ENCODE measurements around the gene KRTAP4-6.
"Not testable (repeated sequence)": the region's sequence is repeated elsewhere in the genome, so short reads cannot be mapped to it uniquely, and the experiment has no call there.

The KRTAP4-6 gene

DNA sequence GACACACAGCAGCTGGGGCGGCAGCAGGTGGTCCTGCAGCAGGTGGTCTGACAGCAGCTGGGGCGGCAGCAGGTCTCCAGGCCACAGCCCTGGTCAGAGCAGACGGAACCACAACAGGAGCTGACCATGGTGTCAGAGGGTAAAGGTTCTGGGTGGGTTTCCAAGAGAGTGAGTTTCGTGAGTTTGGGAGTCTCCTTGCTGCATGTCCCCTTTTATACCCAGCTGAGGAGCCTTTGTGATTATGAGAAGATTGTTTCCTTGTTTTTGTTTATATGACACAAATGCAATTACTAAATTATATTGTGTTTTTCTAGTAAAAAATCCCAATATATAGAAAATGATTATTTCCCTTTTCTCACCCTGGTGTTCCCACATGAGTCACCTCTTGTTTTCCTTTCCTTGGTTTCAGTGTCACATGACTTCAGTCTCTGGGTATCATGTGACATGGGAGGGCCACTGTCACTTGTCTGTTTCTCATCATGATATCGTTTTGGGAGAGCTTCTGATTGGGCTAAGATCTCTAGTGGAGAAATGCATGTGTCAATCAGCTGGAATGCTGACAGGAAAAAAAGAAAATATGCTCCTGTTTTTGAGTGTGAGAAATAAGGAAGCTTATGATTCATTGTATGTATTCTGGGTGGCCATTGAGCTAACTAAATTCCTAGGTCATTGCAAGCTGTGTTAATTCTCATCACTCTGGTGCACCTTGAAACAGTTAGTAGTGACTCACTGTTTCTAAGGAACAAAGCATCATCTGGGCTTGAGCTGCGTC, at the start of gene KRTAP4-6:
Gene KRTAP4-6 (minus strand): TSS at position 185 of the 772 bp plus-strand sequence. CDS start 57 bp downstream, at position 128.
- TF ChIP-seq, protein P1, sequence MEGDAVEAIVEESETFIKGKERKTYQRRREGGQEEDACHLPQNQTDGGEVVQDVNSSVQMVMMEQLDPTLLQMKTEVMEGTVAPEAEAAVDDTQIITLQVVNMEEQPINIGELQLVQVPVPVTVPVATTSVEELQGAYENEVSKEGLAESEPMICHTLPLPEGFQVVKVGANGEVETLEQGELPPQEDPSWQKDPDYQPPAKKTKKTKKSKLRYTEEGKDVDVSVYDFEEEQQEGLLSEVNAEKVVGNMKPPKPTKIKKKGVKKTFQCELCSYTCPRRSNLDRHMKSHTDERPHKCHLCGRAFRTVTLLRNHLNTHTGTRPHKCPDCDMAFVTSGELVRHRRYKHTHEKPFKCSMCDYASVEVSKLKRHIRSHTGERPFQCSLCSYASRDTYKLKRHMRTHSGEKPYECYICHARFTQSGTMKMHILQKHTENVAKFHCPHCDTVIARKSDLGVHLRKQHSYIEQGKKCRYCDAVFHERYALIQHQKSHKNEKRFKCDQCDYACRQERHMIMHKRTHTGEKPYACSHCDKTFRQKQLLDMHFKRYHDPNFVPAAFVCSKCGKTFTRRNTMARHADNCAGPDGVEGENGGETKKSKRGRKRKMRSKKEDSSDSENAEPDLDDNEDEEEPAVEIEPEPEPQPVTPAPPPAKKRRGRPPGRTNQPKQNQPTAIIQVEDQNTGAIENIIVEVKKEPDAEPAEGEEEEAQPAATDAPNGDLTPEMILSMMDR (IDR thresholded peaks at IDR 0.05; ENCODE audit: low read depth, low read length): no peak
- peak in 1 of 2 donors; percentile 70 for DNase-seq (ENCODE audit: low read depth in 2 of 2)
- H3K4me3 ChIP-seq (replicated peaks in 1 of 2; ENCODE audit: low read depth in 2 of 2, low read length in 2 of 2): no peak within 1 kb of the TSS

DNA sequence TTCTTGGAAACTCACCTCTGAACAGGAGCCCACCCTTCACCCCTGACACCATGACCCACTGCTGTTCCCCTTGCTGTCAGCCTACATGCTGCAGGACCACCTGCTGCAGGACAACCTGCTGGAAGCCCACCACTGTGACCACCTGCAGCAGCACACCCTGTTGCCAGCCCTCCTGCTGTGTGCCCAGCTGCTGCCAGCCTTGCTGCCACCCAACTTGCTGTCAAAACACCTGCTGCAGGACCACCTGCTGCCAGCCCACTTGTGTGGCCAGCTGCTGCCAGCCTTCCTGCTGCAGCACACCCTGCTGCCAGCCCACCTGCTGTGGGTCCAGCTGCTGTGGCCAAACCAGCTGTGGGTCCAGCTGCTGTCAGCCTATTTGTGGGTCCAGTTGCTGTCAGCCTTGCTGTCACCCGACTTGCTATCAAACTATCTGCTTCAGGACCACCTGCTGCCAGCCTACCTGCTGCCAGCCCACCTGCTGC, 49.5 kb upstream of the KRTAP4-6 start, which contains the start of gene KRTAP9-1:
Gene KRTAP9-1 (plus strand): TSS at position 51 of the 482 bp plus-strand sequence. CDS start 0 bp downstream, at position 51.
- not testable (repeated sequence) for DNase-seq (ENCODE audit: low read depth in 2 of 2); H3K4me3 ChIP-seq (replicated peaks in 1 of 2; ENCODE audit: low read depth in 2 of 2, low read length in 2 of 2)

DNA sequence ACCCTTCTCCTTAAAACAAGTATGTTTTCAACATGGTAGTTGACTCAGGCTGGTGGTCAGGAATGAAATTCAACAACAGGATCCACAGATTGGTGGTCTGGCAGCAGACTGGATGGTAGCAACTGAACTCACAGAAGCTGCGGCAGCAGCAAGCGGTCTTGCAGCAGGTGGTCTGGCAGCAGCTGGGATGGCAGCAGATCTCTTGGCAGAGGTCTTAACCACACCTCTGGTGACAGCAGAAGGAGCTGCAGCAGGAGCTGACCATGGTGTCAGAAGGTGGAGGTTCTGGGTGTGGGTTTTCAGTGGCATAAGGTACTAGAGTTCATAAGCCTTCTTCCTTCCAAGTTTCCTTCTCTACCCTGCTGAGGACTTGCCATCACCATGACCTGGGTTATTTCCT, 46.5 kb upstream of the KRTAP4-6 start:
- no peak overlapping the region for H3K4me3 ChIP-seq (replicated peaks in 1 of 2; ENCODE audit: low read depth in 2 of 2, low read length in 2 of 2)
- TF ChIP-seq, protein P1 (IDR thresholded peaks at IDR 0.05; ENCODE audit: low read depth, low read length): no peak

DNA sequence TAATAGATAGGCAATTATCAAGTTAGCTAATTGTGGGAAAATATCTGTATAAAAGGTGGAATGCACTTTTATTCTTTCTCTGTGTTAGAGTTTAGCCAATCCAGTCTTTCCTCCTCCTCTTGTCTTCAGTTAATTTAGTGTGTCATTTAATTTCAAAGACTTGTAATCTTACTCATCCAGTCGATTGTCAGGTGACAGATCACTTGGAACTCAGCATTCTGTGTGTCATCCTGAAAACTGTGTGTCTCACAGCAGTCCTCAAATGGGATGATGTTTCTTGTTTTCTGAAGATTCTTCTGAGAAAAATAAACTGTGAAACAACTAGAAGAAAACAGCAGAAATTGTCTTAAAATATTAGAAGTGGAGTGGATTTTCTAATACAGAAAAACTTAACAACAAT, 44.7 kb upstream of the KRTAP4-6 start:
- no peak for DNase-seq (ENCODE audit: low read depth in 2 of 2)
- H3K4me3 ChIP-seq (replicated peaks in 1 of 2; ENCODE audit: low read depth in 2 of 2, low read length in 2 of 2): no peak overlapping the region
- TF ChIP-seq, protein P1 (IDR thresholded peaks at IDR 0.05; ENCODE audit: low read depth, low read length): no peak

More for the DNA sequence above, 46.5 kb upstream of the KRTAP4-6 start:
- DNase-seq (ENCODE audit: low read depth in 2 of 2): no peak

DNA sequence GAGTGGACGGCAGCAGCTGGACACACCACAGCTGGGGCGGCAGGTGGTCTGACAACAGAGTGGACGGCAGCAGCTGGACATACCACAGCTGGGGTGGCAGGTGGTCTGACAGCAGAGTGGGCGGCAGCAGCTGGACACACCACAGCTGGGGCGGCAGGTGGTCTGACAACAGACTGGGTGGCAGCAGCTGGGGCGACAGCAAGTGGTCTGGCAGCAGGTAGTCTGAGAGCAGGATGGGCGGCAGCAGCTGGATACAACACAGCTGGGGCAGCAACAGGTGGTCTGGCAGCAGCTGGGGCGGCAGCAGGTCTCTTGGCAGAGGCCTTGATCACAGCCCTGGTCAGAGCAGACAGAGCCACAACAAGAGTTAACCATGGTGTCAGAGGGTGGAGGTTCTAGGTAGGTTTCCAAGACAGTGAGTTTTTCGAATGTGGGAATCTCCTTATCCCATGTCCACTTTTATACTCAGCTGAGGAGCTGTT, 44.2 kb upstream of the KRTAP4-6 start, which contains the start of gene KRTAP4-1:
Gene KRTAP4-1 (minus strand): TSS at position 432 of the 482 bp plus-strand sequence. CDS start 57 bp downstream, at position 375.
- no peak for DNase-seq (ENCODE audit: low read depth in 2 of 2)
- H3K4me3 ChIP-seq (replicated peaks in 1 of 2; ENCODE audit: low read depth in 2 of 2, low read length in 2 of 2): no peak within 1 kb of the TSS
- TF ChIP-seq, protein P1 (IDR thresholded peaks at IDR 0.05; ENCODE audit: low read depth, low read length): no peak

DNA sequence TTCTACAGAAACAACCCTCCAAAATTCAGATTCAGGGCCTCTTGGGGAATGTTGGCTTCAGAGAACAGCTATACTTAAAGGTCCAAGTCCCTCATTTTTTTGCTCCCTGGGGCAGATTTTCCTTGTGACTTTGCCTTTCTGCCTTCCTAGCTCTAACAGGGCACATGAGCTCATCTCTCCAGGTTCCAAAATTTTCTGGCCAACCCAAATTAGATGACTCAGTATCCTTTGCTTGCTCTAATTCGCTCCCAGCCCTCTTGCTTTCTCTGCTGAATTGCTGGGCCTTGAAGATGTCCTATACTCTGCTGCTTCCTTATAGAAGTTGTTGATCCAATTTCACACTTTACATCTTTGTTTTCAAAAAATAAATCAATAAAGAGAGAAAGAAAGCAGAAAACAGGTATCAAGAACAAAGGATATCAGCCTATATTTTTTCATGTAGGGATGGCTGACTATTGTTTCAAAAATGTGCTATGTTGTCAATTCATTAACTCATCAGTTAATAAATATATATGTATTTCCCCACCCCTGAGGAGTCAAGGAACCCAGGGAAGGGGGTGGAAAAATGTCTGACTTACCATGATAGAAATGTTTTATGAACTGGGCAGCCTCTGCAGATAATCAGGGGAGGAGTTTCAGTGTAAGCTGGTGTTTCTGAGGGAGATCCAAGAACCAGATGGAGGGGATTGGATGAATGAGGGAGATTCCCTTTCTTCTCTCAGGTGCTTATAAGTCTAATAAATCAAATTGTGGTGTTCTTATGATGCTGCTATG, 38.7 kb upstream of the KRTAP4-6 start:
- H3K4me3 ChIP-seq (replicated peaks in 1 of 2; ENCODE audit: low read depth in 2 of 2, low read length in 2 of 2): no peak overlapping the region
- peak in 1 of 2 donors; percentile 13 for DNase-seq (ENCODE audit: low read depth in 2 of 2)
- TF ChIP-seq, protein P1 (IDR thresholded peaks at IDR 0.05; ENCODE audit: low read depth, low read length): no peak
